ENCODE data around the gene ZSCAN22.

The ZSCAN22 gene

DNA sequence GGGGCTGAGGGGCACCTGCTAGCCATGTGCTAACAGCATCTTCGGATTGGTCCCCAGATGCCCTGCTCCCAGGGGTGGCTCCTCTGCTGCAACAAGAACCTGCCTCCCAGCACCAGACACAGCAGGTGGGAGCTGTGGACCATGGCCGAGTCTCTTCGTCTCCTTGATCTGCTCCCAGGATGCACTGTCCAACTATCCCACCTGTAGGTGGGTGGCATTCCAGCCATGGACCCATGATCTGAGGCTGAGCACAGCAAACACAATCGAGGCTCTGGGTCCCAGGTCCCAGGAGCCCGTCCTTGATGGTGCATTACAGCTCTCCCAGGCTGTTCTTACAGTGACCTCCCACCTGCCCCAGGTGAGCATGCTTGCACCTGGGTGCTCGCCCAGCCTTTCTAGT lies 52.5 kb downstream of the ZSCAN22 start:
- DNase-seq (ENCODE audit: low read depth), result no peak
- no peak overlapping the region for H3K4me3 ChIP-seq (ENCODE audit: low read depth, low read length)
- TF ChIP-seq, protein P1, sequence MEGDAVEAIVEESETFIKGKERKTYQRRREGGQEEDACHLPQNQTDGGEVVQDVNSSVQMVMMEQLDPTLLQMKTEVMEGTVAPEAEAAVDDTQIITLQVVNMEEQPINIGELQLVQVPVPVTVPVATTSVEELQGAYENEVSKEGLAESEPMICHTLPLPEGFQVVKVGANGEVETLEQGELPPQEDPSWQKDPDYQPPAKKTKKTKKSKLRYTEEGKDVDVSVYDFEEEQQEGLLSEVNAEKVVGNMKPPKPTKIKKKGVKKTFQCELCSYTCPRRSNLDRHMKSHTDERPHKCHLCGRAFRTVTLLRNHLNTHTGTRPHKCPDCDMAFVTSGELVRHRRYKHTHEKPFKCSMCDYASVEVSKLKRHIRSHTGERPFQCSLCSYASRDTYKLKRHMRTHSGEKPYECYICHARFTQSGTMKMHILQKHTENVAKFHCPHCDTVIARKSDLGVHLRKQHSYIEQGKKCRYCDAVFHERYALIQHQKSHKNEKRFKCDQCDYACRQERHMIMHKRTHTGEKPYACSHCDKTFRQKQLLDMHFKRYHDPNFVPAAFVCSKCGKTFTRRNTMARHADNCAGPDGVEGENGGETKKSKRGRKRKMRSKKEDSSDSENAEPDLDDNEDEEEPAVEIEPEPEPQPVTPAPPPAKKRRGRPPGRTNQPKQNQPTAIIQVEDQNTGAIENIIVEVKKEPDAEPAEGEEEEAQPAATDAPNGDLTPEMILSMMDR (IDR thresholded peaks at IDR 0.05; ENCODE audit: low read depth, low read length, missing control alignments), result no peak

- TF ChIP-seq, protein P1 (IDR thresholded peaks at IDR 0.05; ENCODE audit: low read depth, low read length, missing control alignments), result no peak
- no peak for DNase-seq (ENCODE audit: low read depth)
- peak overlapping the region; percentile 74 for H3K4me3 ChIP-seq (ENCODE audit: low read depth, low read length)
Observed at GRCh38 chr19:58380037-58380661, 53.4 kb downstream of the ZSCAN22 start.

GRCh38 chr19:58380662-58381459 lies 54.1 kb downstream of the ZSCAN22 start, which contains the start of gene ZNF837:
ZNF837 (minus strand) TSS chr19:58381030; CDS start chr19:58369332, 11,698 bp downstream.
- TF ChIP-seq, protein P1 (IDR thresholded peaks at IDR 0.05; ENCODE audit: low read depth, low read length, missing control alignments), result no peak
- peak within 1 kb of the TSS; percentile 74 for H3K4me3 ChIP-seq (ENCODE audit: low read depth, low read length)
- peak; percentile 100 for DNase-seq (ENCODE audit: low read depth)

GRCh38 chr19:58381460-58382212 lies 54.8 kb downstream of the ZSCAN22 start:
- no peak for DNase-seq (ENCODE audit: low read depth)
- H3K4me3 ChIP-seq (ENCODE audit: low read depth, low read length), result peak overlapping the region; percentile 74
- TF ChIP-seq, protein P1 (IDR thresholded peaks at IDR 0.05; ENCODE audit: low read depth, low read length, missing control alignments), result no peak

- TF ChIP-seq, protein P1 (IDR thresholded peaks at IDR 0.05; ENCODE audit: low read depth, low read length, missing control alignments), result no peak
- DNase-seq (ENCODE audit: low read depth), result no peak
- H3K4me3 ChIP-seq (ENCODE audit: low read depth, low read length), result no peak overlapping the region
Observed at GRCh38 chr19:58382997-58383603, 56.3 kb downstream of the ZSCAN22 start.

- TF ChIP-seq, protein P1 (IDR thresholded peaks at IDR 0.05; ENCODE audit: low read depth, low read length, missing control alignments), result no peak
- no peak for DNase-seq (ENCODE audit: low read depth)
- peak overlapping the region; percentile 88 for H3K4me3 ChIP-seq (ENCODE audit: low read depth, low read length)
Observed at GRCh38 chr19:58385313-58385890, 58.6 kb downstream of the ZSCAN22 start.
